Measurements from ENCODE around the gene ANKRD63. TPM values are rescaled to one million over a fixed set of nuclear protein-coding genes. Genes with fewer than 3 reads are reported as not detected.
A peak's percentile ranks its signal among the peaks of the same experiment; 100 is the strongest.

The ANKRD63 gene
- polyA plus RNA-seq, 1 of the 3 experiments (the other 2 are of a cell fraction) = not detected

DNA sequence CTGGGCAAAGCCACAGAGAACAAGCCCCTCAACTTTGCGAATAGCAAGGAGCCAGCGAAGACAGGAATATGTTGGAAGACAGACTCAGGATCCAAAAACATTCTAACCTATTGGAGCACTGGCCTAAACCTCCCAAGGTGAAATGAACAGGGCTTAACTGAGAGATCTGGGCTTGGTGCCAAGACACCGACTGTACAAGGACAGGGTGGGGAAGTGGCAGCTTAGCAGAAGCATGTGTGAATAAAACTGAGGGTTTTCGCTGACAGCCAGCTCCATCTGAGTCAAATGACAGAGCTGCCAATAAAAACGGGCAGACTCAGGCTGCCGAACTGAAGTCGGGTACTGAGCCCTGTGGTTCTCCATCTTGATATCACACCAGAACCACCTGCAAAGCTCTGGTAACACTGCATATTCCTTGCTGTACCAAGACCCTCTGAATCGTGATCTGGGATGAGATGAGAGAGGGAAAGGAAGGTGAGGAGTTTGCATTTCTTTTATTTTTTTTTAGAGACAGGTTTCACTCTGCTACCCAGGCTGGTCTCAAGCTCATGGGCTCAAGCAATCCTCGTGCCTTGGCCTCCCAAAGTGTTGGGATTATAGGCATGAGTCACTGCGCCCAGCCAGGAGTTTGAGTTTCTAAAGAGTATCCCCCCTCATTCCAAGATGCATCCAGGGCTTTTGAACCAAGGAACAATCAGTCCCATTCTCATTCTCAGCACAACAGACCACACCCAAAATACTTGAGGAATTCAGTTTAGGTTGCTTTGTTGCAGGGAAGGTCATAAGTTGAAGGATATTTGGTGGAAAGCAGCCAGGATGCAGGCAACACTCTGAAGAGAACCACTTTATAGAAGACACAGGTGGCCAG is 30.9 kb upstream of the ANKRD63 start:
- peaks cover 7% of the 10 kb centered on the region for H3F3A ChIP-seq (replicated peaks; ENCODE audit: insufficient read depth)
- TF ChIP-seq, protein P1, sequence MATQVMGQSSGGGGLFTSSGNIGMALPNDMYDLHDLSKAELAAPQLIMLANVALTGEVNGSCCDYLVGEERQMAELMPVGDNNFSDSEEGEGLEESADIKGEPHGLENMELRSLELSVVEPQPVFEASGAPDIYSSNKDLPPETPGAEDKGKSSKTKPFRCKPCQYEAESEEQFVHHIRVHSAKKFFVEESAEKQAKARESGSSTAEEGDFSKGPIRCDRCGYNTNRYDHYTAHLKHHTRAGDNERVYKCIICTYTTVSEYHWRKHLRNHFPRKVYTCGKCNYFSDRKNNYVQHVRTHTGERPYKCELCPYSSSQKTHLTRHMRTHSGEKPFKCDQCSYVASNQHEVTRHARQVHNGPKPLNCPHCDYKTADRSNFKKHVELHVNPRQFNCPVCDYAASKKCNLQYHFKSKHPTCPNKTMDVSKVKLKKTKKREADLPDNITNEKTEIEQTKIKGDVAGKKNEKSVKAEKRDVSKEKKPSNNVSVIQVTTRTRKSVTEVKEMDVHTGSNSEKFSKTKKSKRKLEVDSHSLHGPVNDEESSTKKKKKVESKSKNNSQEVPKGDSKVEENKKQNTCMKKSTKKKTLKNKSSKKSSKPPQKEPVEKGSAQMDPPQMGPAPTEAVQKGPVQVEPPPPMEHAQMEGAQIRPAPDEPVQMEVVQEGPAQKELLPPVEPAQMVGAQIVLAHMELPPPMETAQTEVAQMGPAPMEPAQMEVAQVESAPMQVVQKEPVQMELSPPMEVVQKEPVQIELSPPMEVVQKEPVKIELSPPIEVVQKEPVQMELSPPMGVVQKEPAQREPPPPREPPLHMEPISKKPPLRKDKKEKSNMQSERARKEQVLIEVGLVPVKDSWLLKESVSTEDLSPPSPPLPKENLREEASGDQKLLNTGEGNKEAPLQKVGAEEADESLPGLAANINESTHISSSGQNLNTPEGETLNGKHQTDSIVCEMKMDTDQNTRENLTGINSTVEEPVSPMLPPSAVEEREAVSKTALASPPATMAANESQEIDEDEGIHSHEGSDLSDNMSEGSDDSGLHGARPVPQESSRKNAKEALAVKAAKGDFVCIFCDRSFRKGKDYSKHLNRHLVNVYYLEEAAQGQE (IDR thresholded peaks at IDR 0.05; ENCODE audit: low read depth, low read length) = no peak
- no peak for TF ChIP-seq RAD21 (IDR thresholded peaks at IDR 0.05; ENCODE audit: low read length)
- peak; percentile 77; the same call in 1 of the 2 replicates for TF ChIP-seq MXI1 (IDR thresholded peaks at IDR 0.05; ENCODE audit: low read depth, low read length)
- TF ChIP-seq, protein P2, sequence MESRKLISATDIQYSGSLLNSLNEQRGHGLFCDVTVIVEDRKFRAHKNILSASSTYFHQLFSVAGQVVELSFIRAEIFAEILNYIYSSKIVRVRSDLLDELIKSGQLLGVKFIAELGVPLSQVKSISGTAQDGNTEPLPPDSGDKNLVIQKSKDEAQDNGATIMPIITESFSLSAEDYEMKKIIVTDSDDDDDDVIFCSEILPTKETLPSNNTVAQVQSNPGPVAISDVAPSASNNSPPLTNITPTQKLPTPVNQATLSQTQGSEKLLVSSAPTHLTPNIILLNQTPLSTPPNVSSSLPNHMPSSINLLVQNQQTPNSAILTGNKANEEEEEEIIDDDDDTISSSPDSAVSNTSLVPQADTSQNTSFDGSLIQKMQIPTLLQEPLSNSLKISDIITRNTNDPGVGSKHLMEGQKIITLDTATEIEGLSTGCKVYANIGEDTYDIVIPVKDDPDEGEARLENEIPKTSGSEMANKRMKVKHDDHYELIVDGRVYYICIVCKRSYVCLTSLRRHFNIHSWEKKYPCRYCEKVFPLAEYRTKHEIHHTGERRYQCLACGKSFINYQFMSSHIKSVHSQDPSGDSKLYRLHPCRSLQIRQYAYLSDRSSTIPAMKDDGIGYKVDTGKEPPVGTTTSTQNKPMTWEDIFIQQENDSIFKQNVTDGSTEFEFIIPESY (IDR thresholded peaks at IDR 0.05; ENCODE audit: borderline replicate concordance, low read depth) = no peak
- peak; percentile 46; the same call in 1 of the 2 replicates for TF ChIP-seq NFIC (IDR thresholded peaks at IDR 0.05; ENCODE audit: borderline replicate concordance)
- TF ChIP-seq, protein P3, sequence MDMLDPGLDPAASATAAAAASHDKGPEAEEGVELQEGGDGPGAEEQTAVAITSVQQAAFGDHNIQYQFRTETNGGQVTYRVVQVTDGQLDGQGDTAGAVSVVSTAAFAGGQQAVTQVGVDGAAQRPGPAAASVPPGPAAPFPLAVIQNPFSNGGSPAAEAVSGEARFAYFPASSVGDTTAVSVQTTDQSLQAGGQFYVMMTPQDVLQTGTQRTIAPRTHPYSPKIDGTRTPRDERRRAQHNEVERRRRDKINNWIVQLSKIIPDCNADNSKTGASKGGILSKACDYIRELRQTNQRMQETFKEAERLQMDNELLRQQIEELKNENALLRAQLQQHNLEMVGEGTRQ (IDR thresholded peaks at IDR 0.05; ENCODE audit: borderline replicate concordance, low read depth, low read length) = no peak
- DNase-seq = no peak
- no peak overlapping the region for H3K4me3 ChIP-seq (ENCODE audit: low read depth in 2 of 2, low read length in 1 of 2)
- peak overlapping the region; percentile 50; the same call in 1 of the 2 replicates for H3K4me2 ChIP-seq
- WGBS (ENCODE audit: low lambda C conversion rate) = 51% methylated on average over 10 of the region's 10 CpGs
- H3K4me1 ChIP-seq (ENCODE audit: control insufficient read depth in 1 of 2, insufficient read depth in 2 of 2, low read depth in 1 of 2, low read length in 1 of 2) = peaks cover 6 to 17% of the 10 kb centered on the region in 2 experiments; a peak in 3 of 4 replicates
- H3K79me2 ChIP-seq (ENCODE audit: insufficient read depth) = no peaks in the 10 kb centered on the region
- no peaks in the 10 kb centered on the region for H3K27me3 ChIP-seq (ENCODE audit: insufficient read depth)
- no peaks in the 10 kb centered on the region for H4K20me1 ChIP-seq (ENCODE audit: insufficient read depth)
- H3K9me3 ChIP-seq = no peaks in the 10 kb centered on the region
- no peaks in the 10 kb centered on the region for H3K36me3 ChIP-seq (replicated peaks in 1 of 2; ENCODE audit: control insufficient read depth in 1 of 2, insufficient read depth in 2 of 2, low read length in 1 of 2)
- no peaks in the 10 kb centered on the region for H3K9me2 ChIP-seq
- H2AFZ ChIP-seq (ENCODE audit: low read depth) = no peak overlapping the region
- CTCF ChIA-PET = interaction anchor here (1.1 to 70.6 kb wide), 7 partner anchors 1 to 108 kb away, joined by 3 to 2194 read pairs (median 5); partner anchors contain the start of genes ANKRD63, CCDC9B, DISP2 and INAFM2
- H3K9ac ChIP-seq = no peak overlapping the region
- POLR2A ChIA-PET = no interaction called here
- no peak overlapping the region for H3K27ac ChIP-seq (ENCODE audit: low read depth in 2 of 2, low read length in 1 of 2)

All from SK-N-SH (cell line).